Mesothelial cell of epicardium (in vitro differentiated cells): Measurements from ENCODE around the gene PPP2R2C. TPM values are rescaled to one million over a fixed set of nuclear protein-coding genes. Genes with fewer than 3 reads are reported as not detected.

Source experiments
- DNase-seq, 2 experiments: peaks; one replicate each; pipeline ENCODE4 v3.0.0; 2021; ENCODE audit warnings: low spot score in 2 of 2; ENCODE audit not compliant: unreplicated experiment in 2 of 2
- H3K27ac Mint-ChIP-seq: 2 replicates; pipeline ENCODE4 v1.8.0; 2021; ENCODE audit warnings: mixed read lengths
- H3K27me3 Mint-ChIP-seq: 2 replicates; pipeline ENCODE4 v1.8.0; 2021; ENCODE audit warnings: low read depth, mixed read lengths
- H3K36me3 Mint-ChIP-seq: 2 replicates; pipeline ENCODE4 v1.8.0; 2021; ENCODE audit warnings: mixed read lengths
- H3K4me1 Mint-ChIP-seq: 2 replicates; pipeline ENCODE4 v1.8.0; 2021; ENCODE audit warnings: mixed read lengths
- H3K4me3 Mint-ChIP-seq: 2 replicates; pipeline ENCODE4 v1.8.0; 2021; ENCODE audit warnings: mild to moderate bottlenecking, moderate library complexity, mixed read lengths
- H3K9me3 Mint-ChIP-seq: 2 replicates; pipeline ENCODE4 v1.8.0; 2021; ENCODE audit warnings: mixed read lengths
- CTCF ChIP-seq: fragments of 200-600 bp; sonication (generic); IDR thresholded peaks from one replicate; pipeline ENCODE4 v1.5.0; 2021; ENCODE audit warnings: antibody characterized with exemption; ENCODE audit not compliant: unreplicated experiment
- total RNA-seq: library from RNA; stranded (reverse); gene quantifications from 3 replicates; pipeline ENCODE4 v1.2.1, GENCODE V29; 2021

Gene PPP2R2C
- total RNA-seq, 1 donor from 2014 or later = 5.2 TPM

- no peak for TF ChIP-seq CTCF
- Mint-ChIP-seq H3K27ac (no peak overlapping the region), H3K4me1 (no peaks in the 10 kb centered on the region), H3K27me3 (peaks cover 25% of the 10 kb centered on the region), H3K36me3 (no peaks in the 10 kb centered on the region), H3K9me3 (no peaks in the 10 kb centered on the region), H3K4me3 (no peak overlapping the region)
- DNase-seq = no peak
Measured at GRCh38 chr4:6373541-6374410, 98.6 kb downstream of the PPP2R2C start.

- peaks cover 33% of the 10 kb centered on the region for H3K27me3 Mint-ChIP-seq
- no peaks in the 10 kb centered on the region for H3K36me3 Mint-ChIP-seq
- DNase-seq = no peak
- H3K27ac Mint-ChIP-seq = no peak overlapping the region
- TF ChIP-seq CTCF = no peak
- H3K9me3 Mint-ChIP-seq = no peaks in the 10 kb centered on the region
- no peak overlapping the region for H3K4me3 Mint-ChIP-seq
- no peaks in the 10 kb centered on the region for H3K4me1 Mint-ChIP-seq
Measured at GRCh38 chr4:6372649-6373525, 99.5 kb downstream of the PPP2R2C start.

GRCh38 chr4:6371812-6372211 is 100.6 kb downstream of the PPP2R2C start:
- Mint-ChIP-seq H3K9me3 (no peaks in the 10 kb centered on the region), H3K27me3 (peaks cover 42% of the 10 kb centered on the region), H3K27ac (no peak overlapping the region), H3K4me3 (no peak overlapping the region), H3K4me1 (no peaks in the 10 kb centered on the region), H3K36me3 (no peaks in the 10 kb centered on the region)
- no peak for DNase-seq
- TF ChIP-seq CTCF = no peak

GRCh38 chr4:6371271-6371670 is 101.1 kb downstream of the PPP2R2C start:
- H3K27me3 Mint-ChIP-seq = peaks cover 43% of the 10 kb centered on the region
- no peak overlapping the region for H3K27ac Mint-ChIP-seq
- TF ChIP-seq CTCF = no peak
- no peaks in the 10 kb centered on the region for H3K36me3 Mint-ChIP-seq
- no peaks in the 10 kb centered on the region for H3K9me3 Mint-ChIP-seq
- H3K4me3 Mint-ChIP-seq = no peak overlapping the region
- no peak for DNase-seq
- H3K4me1 Mint-ChIP-seq = no peaks in the 10 kb centered on the region

GRCh38 chr4:6369924-6370645 is 102.3 kb downstream of the PPP2R2C start:
- no peak for TF ChIP-seq CTCF
- Mint-ChIP-seq H3K9me3 (no peaks in the 10 kb centered on the region), H3K27ac (no peak overlapping the region), H3K4me3 (no peak overlapping the region), H3K4me1 (no peaks in the 10 kb centered on the region), H3K27me3 (peaks cover 51% of the 10 kb centered on the region), H3K36me3 (no peaks in the 10 kb centered on the region)
- DNase-seq = no peak
